Activated T-helper 1 cell treated with anti-CD3 and anti-CD28 coated beads, Interleukin-2, amount 50 U/mL, for 16 hours (primary cell): ENCODE measurements around the gene BRAT1.

Source experiments
- DNase-seq, 2 donors: peaks; one replicate each; pipeline ENCODE4 v3.0.0-alpha.2; 2020; ENCODE audit warnings: low read depth in 1 of 2, low spot score in 1 of 2

The BRAT1 gene

GRCh38 chr7:2500701-2501100, 54.6 kb downstream of the BRAT1 start:
- no peak for DNase-seq

- no peak for DNase-seq
These were observed 55.4 kb downstream of the BRAT1 start for GRCh38 chr7:2499719-2500430.

- no peak for DNase-seq
These were observed 56.1 kb downstream of the BRAT1 start for GRCh38 chr7:2499181-2499580.

GRCh38 chr7:2498708-2499107, 56.6 kb downstream of the BRAT1 start:
- DNase-seq = no peak

GRCh38 chr7:2497500-2498336, 57.6 kb downstream of the BRAT1 start:
- no peak for DNase-seq

GRCh38 chr7:2497065-2497464, 58.3 kb downstream of the BRAT1 start:
- DNase-seq = no peak

- DNase-seq = no peak
These were observed 58.9 kb downstream of the BRAT1 start for GRCh38 chr7:2496375-2496774.

GRCh38 chr7:2495418-2496299, 59.7 kb downstream of the BRAT1 start:
- DNase-seq = no peak

- DNase-seq = no peak
These were observed 60.9 kb downstream of the BRAT1 start for GRCh38 chr7:2494191-2495130.

- DNase-seq = no peak
These were observed 61.8 kb downstream of the BRAT1 start for GRCh38 chr7:2493205-2494164.

GRCh38 chr7:2492038-2492437, 63.3 kb downstream of the BRAT1 start:
- no peak for DNase-seq

- no peak for DNase-seq
These were observed 65.1 kb downstream of the BRAT1 start for GRCh38 chr7:2490181-2490651.

- DNase-seq = no peak
These were observed 66.6 kb downstream of the BRAT1 start for GRCh38 chr7:2488681-2489080.

- no peak for DNase-seq
These were observed 67.1 kb downstream of the BRAT1 start for GRCh38 chr7:2488272-2488645.
